HuH-7.5 (cell line): ENCODE data around the gene TRIM15.

Source experiments
- DNase-seq: peaks from one replicate; pipeline ENCODE4 v3.0.0; 2011; ENCODE audit warnings: low spot score

Gene TRIM15

DNA sequence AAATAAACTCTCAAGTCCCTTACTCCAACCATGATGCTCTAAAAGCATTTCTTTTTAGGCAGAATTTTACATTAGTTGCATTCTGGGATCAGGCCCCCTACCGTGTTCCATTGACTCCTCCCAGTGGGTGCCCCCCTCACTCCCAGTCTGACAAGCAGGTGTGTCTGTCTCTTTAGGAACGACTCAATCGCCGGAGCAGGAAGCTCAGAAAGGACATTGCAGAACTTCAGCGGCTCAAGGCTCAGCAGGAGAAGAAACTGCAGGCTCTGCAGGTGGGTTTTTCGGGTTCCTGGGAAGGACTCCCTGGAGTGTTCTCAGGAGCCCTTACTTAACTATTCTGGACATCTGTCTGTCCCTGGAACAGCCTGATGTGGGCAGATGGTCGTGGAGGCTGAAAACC, 17.5 kb upstream of the TRIM15 start:
- DNase-seq = no peak

DNA sequence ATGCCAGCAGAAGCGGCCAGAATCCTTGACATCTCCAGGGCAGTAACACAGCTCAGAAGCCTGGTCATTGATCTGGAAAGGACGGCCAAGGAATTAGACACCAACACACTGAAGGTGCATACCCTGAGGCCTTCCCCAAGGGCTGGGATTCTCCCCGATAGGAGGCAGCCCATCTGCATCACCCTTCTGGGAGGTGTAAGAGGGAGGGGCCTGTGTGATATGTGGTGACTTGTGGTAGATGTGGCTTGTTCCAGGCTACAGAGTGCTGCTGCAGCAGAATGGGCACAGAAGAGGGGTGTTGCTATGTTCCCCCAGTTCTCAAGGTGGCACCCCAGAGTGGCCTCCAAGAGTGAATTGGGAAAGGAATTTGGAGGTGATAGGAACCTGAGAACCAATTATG, 16.2 kb upstream of the TRIM15 start:
- no peak for DNase-seq

- DNase-seq = no peak
These were observed 14.1 kb upstream of the TRIM15 start for GRCh38 chr6:30149234-30149633.

GRCh38 chr6:30149858-30150550, 13.3 kb upstream of the TRIM15 start:
- DNase-seq = no peak

DNA sequence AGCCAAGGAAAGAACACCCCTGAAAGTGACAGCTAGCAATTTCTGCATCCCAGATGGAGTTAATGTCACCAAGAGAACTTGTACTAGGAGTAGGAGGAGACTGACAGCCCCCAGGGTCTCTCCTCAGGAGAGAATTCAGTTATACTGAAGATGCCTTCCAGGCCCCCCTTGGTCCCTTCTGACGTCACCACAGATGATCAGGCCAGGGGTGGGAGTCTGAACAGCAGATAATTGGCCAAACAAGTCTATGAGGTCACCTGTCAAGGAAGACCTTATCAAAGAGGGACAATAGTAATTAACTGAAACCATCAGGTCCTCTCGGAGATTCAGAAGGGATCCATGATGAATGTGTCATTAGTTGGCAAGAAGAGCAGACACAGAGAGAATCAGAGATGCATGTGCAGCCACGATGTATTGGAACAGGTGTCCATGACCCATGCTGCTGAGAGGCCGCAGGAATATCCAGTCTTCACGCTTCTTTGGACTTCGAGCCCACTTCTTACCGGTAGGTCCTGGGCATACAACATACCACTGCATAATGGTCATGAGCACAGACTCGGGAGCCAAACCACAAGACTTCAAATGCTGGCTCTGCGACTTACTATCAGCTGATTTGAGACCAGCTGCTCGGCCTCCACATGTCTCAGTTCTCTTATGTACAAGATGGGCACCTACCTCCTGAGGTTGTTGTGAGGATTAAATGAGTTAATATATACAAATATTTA, 12.5 kb upstream of the TRIM15 start:
- no peak for DNase-seq

- no peak for DNase-seq
These were observed 11.8 kb upstream of the TRIM15 start for GRCh38 chr6:30151580-30151979.

- no peak for DNase-seq
These were observed 11.2 kb upstream of the TRIM15 start for GRCh38 chr6:30152016-30152673.

- no peak for DNase-seq
These were observed 10.3 kb upstream of the TRIM15 start for GRCh38 chr6:30152910-30153610.

- no peak for DNase-seq
These were observed 9.3 kb upstream of the TRIM15 start for GRCh38 chr6:30154061-30154460.

GRCh38 chr6:30154709-30155519, 8.4 kb upstream of the TRIM15 start:
- no peak for DNase-seq

- no peak for DNase-seq
These were observed 7.7 kb upstream of the TRIM15 start for GRCh38 chr6:30155520-30156261.

DNA sequence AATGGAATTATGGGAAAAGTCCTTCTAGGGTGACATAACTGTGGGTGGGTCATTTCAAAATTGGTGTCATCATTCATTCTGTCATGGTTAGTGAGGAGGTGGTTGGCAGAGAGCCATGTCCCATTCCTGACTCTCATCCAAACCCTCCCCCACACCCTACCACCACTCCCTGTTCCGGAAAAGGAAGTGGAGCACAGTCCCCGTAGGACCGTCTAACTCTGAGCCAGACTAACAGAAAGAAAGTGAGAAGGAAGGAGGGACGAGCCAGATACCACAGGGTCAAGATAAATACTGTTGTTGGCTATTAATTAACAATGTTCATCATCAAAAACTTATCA, 7.1 kb upstream of the TRIM15 start:
- DNase-seq = no peak

DNA sequence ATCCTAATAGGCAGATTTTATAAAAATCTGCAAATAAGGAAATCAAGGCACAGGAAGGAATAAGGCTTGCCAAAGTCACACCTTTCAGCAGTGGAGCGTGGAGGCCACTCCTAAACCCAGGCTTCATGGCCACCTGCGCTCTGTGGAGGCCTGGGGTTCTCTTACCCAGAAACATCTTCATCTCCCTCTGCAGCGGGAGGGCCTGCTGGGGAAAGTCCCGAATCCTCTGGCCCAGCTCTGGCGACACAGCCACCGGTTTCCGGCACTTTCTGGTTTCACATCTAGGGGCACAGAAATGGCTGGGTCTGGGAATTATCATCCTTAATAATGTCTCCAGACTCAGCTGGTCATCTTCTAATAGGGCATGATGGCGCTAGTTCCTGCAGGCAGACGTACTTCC, 6.6 kb upstream of the TRIM15 start:
- DNase-seq = no peak

- no peak for DNase-seq
These were observed 5.8 kb upstream of the TRIM15 start for GRCh38 chr6:30157581-30157980.

GRCh38 chr6:30157999-30158398, 5.3 kb upstream of the TRIM15 start:
- DNase-seq = no peak

DNA sequence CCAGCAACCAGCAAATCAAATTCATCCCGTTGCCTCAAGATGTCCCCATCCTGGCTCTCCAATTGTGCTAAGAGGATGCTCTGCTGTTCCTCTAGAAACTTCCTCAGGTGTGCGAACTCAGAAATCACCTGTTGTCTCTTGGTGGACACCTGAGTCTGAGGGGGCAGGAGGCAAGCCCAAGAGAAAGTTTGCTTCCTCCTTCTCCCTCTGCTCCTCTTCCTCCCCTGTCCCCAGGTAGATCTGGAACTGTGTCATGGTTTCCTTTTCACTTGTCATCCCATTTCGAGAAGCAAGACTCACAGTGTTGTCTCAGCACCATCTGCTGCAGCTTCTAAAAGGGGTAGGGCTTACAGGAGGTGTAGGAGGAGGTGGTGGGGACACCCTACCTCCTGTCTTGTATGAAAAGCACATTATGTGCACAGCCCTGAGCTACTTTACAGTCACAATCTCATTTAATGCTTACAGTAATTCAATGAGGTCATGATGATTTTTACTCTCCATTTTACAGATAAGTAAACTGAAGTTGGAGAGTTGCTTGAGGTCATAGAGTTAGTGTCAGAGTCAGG, 4.8 kb upstream of the TRIM15 start:
- no peak for DNase-seq

GRCh38 chr6:30160008-30160784, 3.1 kb upstream of the TRIM15 start:
- DNase-seq = no peak

DNA sequence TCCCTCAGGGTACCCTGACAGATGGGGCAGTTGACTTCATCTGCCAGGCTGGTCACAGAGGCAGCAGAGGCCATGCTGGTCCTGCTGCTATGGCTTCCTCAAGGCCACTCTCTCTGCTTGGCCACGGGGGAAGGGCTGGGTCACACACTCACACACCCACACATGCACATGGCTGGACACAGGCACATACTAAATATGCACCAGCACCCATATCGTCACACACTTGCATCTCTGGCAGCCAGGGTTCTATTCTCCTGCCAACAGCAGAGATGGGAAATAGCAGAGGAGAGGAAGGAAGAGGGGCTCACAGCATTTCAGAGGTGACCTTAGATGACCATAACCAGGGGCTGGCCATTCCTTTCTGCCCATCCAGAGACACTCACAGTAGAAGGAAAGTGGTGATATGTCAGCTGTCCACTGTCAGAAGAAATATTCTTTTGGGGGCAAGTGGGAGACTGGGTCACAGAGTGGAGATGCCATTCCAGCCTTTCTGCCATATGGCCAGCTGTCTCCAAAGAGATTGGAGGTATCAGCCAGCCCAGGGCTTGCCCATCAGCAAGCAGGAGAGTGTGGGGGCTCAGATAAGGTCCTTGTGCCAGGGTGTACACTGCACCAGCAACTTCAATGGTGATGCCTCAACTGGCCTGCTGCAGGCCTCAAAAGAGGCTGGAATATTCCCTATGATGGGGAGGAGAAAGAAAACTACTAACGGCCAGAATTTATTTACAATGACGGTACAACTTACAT, 2.4 kb upstream of the TRIM15 start, which contains the start of gene TRIM10:
TRIM10 (minus strand) TSS at position 427 of the 747 bp plus-strand sequence; CDS start at position 74, 353 bp downstream.
- DNase-seq = no peak
